Fibroblast of lung (primary cell): ENCODE results near the gene KCNJ6. TPM values are rescaled to one million over a fixed set of nuclear protein-coding genes. Genes with fewer than 3 reads are reported as not detected.
"Not testable (repeated sequence)": the region's sequence is repeated elsewhere in the genome, so short reads cannot be mapped to it uniquely, and the experiment has no call there.

ENCODE experiments used
- DNase-seq, 2 donors: peaks; one replicate each; pipeline versions ENCODE4 v3.0.0 to v3.0.0-alpha.2; 2010; ENCODE audit warnings: low read depth in 2 of 2
- H2AFZ ChIP-seq: 2 replicates; pipeline ENCODE4 v1.5.1; 2012; ENCODE audit warnings: low read length, control low read depth, inconsistent platforms
- H3K27ac ChIP-seq: 2 replicates; pipeline ENCODE4 v1.5.1; 2011; ENCODE audit warnings: low read length, control low read depth; ENCODE audit not compliant: insufficient read depth
- H3K27me3 ChIP-seq: 2 replicates; pipeline ENCODE4 v1.5.1; 2011; ENCODE audit warnings: mild to moderate bottlenecking, low read length; ENCODE audit not compliant: control insufficient read depth, insufficient read depth
- H3K36me3 ChIP-seq: 2 replicates; pipeline ENCODE4 v1.5.1; 2011; ENCODE audit warnings: low read length; ENCODE audit not compliant: control insufficient read depth, insufficient read depth
- H3K4me1 ChIP-seq: 2 replicates; pipeline ENCODE4 v1.5.1; 2011; ENCODE audit warnings: low read length; ENCODE audit not compliant: control insufficient read depth, insufficient read depth; ENCODE audit errors: extremely low read depth
- H3K4me2 ChIP-seq: 2 replicates; pipeline ENCODE4 v1.5.1; 2011; ENCODE audit warnings: low read length, control low read depth; ENCODE audit not compliant: insufficient read depth; ENCODE audit errors: extremely low read depth
- H3K4me3 ChIP-seq, 4 experiments: fragments of 200-600 bp in 1 of 4; sonication (generic) in 1 of 4; replicated peaks in 1 of 4; 2 replicates each; pipeline ENCODE4 v1.5.1; 2011 to 2016; ENCODE audit warnings: low read length in 4 of 4, low read depth in 3 of 4, mild to moderate bottlenecking in 3 of 4, control low read depth in 2 of 4, inconsistent platforms in 1 of 4, mixed read lengths in 1 of 4; ENCODE audit not compliant: insufficient read depth in 1 of 4; ENCODE audit errors: control extremely low read depth in 1 of 4
- H3K79me2 ChIP-seq: 2 replicates; pipeline ENCODE4 v1.5.1; 2012; ENCODE audit warnings: mild to moderate bottlenecking, low read length, inconsistent platforms; ENCODE audit not compliant: control insufficient read depth, insufficient read depth
- H3K9ac ChIP-seq: 2 replicates; pipeline ENCODE4 v1.5.1; 2011; ENCODE audit warnings: mild to moderate bottlenecking, low read length, control low read depth; ENCODE audit not compliant: insufficient read depth
- H3K9me3 ChIP-seq: 2 replicates; pipeline ENCODE4 v1.5.1; 2012; ENCODE audit warnings: low read depth, low read length; ENCODE audit not compliant: control insufficient read depth, insufficient read depth
- H4K20me1 ChIP-seq: 2 replicates; pipeline ENCODE4 v1.5.1; 2011; ENCODE audit warnings: low read length; ENCODE audit not compliant: control insufficient read depth, insufficient read depth; ENCODE audit errors: extremely low read depth
- EZH2 ChIP-seq: IDR thresholded peaks from 2 replicates; pipeline ENCODE4 v1.5.1; 2012; ENCODE audit warnings: low read length, control low read depth, mild to moderate bottlenecking; ENCODE audit errors: missing control alignments
- polyA plus RNA-seq, 2 donors: library from polyadenylated mRNA; depleted of rRNA in 1 of 2; stranded (reverse) in 1 of 2; unstranded in 1 of 2; fragments of >200 nt; gene quantifications; 2 replicates each; pipeline ENCODE4 v1.2.1, GENCODE V29; 2011 to 2012; ENCODE audit warnings: missing spikeins in 1 of 2
- total RNA-seq: library from RNA; depleted of rRNA; stranded (reverse); fragments of >200 nt; gene quantifications from 2 replicates; pipeline ENCODE4 v1.2.1, GENCODE V29; 2014
- TF ChIP-seq, protein P1 (sequence below), 2 donors: IDR thresholded peaks in 1 of 2; conservative IDR thresholded peaks in 1 of 2; 1 replicate in 1 of 2; 2 replicates in 1 of 2; pipeline ENCODE4 v1.5.1; 2011 to 2012; ENCODE audit warnings: low read length in 2 of 2, control low read depth in 1 of 2, inconsistent platforms in 1 of 2, low read depth in 1 of 2, mild to moderate bottlenecking in 1 of 2

KCNJ6 gene
- total and polyA plus RNA-seq, 2 donors (not counting 1 experiment from before 2014, with no cell fraction given): under 0.01 to 7.6 TPM

- H3K4me2 ChIP-seq, DNase-seq, H2AFZ ChIP-seq, H3K36me3 ChIP-seq, H3K9ac ChIP-seq, H3K4me1 ChIP-seq, H3K4me3 ChIP-seq, H3K27ac ChIP-seq, H4K20me1 ChIP-seq, H3K27me3 ChIP-seq, H3K79me2 ChIP-seq, H3K9me3 ChIP-seq: not testable (repeated sequence)
Observed at GRCh38 chr21:37588644-37589043, 327.6 kb downstream of the KCNJ6 start.

- Histone ChIP-seq H3K36me3 (no peaks in the 10 kb centered on the region), H2AFZ (no peak overlapping the region), H3K4me2 (no peak overlapping the region), H3K27ac (no peak overlapping the region), H3K27me3 (no peaks in the 10 kb centered on the region), H3K9ac (no peak overlapping the region), H3K9me3 (no peaks in the 10 kb centered on the region), H3K4me1 (no peaks in the 10 kb centered on the region), H3K4me3 (no peak overlapping the region), H3K79me2 (no peaks in the 10 kb centered on the region), H4K20me1 (no peaks in the 10 kb centered on the region)
- TF ChIP-seq EZH2: no peak
- TF ChIP-seq, protein P1, sequence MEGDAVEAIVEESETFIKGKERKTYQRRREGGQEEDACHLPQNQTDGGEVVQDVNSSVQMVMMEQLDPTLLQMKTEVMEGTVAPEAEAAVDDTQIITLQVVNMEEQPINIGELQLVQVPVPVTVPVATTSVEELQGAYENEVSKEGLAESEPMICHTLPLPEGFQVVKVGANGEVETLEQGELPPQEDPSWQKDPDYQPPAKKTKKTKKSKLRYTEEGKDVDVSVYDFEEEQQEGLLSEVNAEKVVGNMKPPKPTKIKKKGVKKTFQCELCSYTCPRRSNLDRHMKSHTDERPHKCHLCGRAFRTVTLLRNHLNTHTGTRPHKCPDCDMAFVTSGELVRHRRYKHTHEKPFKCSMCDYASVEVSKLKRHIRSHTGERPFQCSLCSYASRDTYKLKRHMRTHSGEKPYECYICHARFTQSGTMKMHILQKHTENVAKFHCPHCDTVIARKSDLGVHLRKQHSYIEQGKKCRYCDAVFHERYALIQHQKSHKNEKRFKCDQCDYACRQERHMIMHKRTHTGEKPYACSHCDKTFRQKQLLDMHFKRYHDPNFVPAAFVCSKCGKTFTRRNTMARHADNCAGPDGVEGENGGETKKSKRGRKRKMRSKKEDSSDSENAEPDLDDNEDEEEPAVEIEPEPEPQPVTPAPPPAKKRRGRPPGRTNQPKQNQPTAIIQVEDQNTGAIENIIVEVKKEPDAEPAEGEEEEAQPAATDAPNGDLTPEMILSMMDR (conservative IDR thresholded peaks at IDR 0.05 in 1 of 2, IDR thresholded peaks at IDR 0.05 in 1 of 2; ENCODE audit: low read depth in 1 of 2, low read length in 2 of 2): no peak
- DNase-seq: no peak
Observed at GRCh38 chr21:37587635-37588177, 328.6 kb downstream of the KCNJ6 start.

DNA sequence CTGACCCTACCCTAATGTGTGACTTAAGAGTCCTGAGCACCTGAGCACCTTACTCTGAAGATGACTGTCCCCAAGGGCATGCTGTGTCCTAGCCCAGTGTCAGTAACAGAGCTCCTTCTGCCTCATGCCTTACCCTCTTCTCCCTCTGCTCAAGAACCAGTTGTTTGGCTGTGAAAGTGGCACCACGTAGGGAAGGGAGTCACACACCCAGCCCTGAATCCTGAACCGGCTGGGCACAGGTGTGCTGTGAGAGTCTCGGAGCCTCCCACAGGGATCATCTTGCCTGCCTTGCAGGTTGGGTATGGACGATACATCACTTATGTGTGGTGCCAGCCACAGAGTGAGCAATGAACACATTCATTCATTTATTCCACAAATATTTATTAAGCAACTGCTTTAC lies 329.1 kb downstream of the KCNJ6 start:
- no peak for TF ChIP-seq EZH2
- TF ChIP-seq, protein P1 (conservative IDR thresholded peaks at IDR 0.05 in 1 of 2, IDR thresholded peaks at IDR 0.05 in 1 of 2; ENCODE audit: low read depth in 1 of 2, low read length in 2 of 2): no peak
- no peaks in the 10 kb centered on the region for H4K20me1 ChIP-seq
- no peaks in the 10 kb centered on the region for H3K79me2 ChIP-seq
- no peaks in the 10 kb centered on the region for H3K4me1 ChIP-seq
- no peaks in the 10 kb centered on the region for H3K36me3 ChIP-seq
- no peaks in the 10 kb centered on the region for H3K9me3 ChIP-seq
- H3K27ac ChIP-seq: no peak overlapping the region
- H3K9ac ChIP-seq: no peak overlapping the region
- no peak overlapping the region for H2AFZ ChIP-seq
- H3K4me2 ChIP-seq: no peak overlapping the region
- no peak for DNase-seq
- no peaks in the 10 kb centered on the region for H3K27me3 ChIP-seq
- no peak overlapping the region for H3K4me3 ChIP-seq
